PFSK-1 (cell line): ENCODE data around the gene CHM.

ENCODE experiments used
- FOXP2 ChIP-seq: optimal IDR thresholded peaks from 2 replicates; pipeline ENCODE3; 2011; ENCODE audit warnings: borderline replicate concordance, control low read depth, inconsistent platforms; ENCODE audit not compliant: insufficient read depth; ENCODE audit errors: extremely low read length, extremely low read depth
- POLR2AphosphoS5 ChIP-seq: IDR thresholded peaks from 2 replicates; pipeline ENCODE4 v1.6.1; 2012; ENCODE audit warnings: low read depth, mild to moderate bottlenecking, control low read depth, low read length, moderate library complexity
- REST ChIP-seq, 2 experiments: IDR thresholded peaks; 2 replicates each; pipeline versions ENCODE4 v1.6.1 to v1.8.0; 2011 to 2012; ENCODE audit warnings: low read depth in 2 of 2, low read length in 2 of 2, control low read depth in 1 of 2, inconsistent platforms in 1 of 2, mild to moderate bottlenecking in 1 of 2, moderate library complexity in 1 of 2; ENCODE audit not compliant: insufficient read depth in 1 of 2
- SIN3A ChIP-seq: IDR thresholded peaks from 2 replicates; pipeline ENCODE4 v1.6.1; 2012; ENCODE audit warnings: mild to moderate bottlenecking, low read length, moderate library complexity, borderline replicate concordance; ENCODE audit not compliant: insufficient read depth
- TAF1 ChIP-seq: IDR thresholded peaks from 2 replicates; pipeline ENCODE4 v1.6.1; 2012; ENCODE audit warnings: low read length, control low read depth, borderline replicate concordance; ENCODE audit not compliant: insufficient read depth

The CHM gene

GRCh38 chrX:85980286-85980685 is 67.1 kb downstream of the CHM start:
- no peak for TF ChIP-seq FOXP2
- no peak for TF ChIP-seq TAF1
- no peak for TF ChIP-seq SIN3A
- TF ChIP-seq REST (IDR thresholded peaks at IDR 0.05; ENCODE audit: insufficient read depth in 1 of 2, low read depth in 2 of 2, low read length in 2 of 2): no peak
- no peak for TF ChIP-seq POLR2AphosphoS5

- TF ChIP-seq REST (IDR thresholded peaks at IDR 0.05; ENCODE audit: insufficient read depth in 1 of 2, low read depth in 2 of 2, low read length in 2 of 2): no peak
- TF ChIP-seq FOXP2: no peak
- no peak for TF ChIP-seq TAF1
- no peak for TF ChIP-seq SIN3A
- TF ChIP-seq POLR2AphosphoS5: no peak
These were observed 70.1 kb downstream of the CHM start for GRCh38 chrX:85977218-85977617.

- TF ChIP-seq FOXP2: no peak
- no peak for TF ChIP-seq REST (IDR thresholded peaks at IDR 0.05; ENCODE audit: insufficient read depth in 1 of 2, low read depth in 2 of 2, low read length in 2 of 2)
- no peak for TF ChIP-seq SIN3A
- TF ChIP-seq TAF1: no peak
- no peak for TF ChIP-seq POLR2AphosphoS5
These were observed 82.6 kb downstream of the CHM start for GRCh38 chrX:85964744-85965143.

- TF ChIP-seq REST (IDR thresholded peaks at IDR 0.05; ENCODE audit: insufficient read depth in 1 of 2, low read depth in 2 of 2, low read length in 2 of 2) (0 out of 4 replicates have a peak, but pooled peaks of 1 of the 2 experiments have one; percentile 36), SIN3A (no peak)
These were observed 83.6 kb downstream of the CHM start for GRCh38 chrX:85963736-85964135.

GRCh38 chrX:85955510-85955909 is 91.8 kb downstream of the CHM start:
- TF ChIP-seq REST (IDR thresholded peaks at IDR 0.05; ENCODE audit: insufficient read depth in 1 of 2, low read depth in 2 of 2, low read length in 2 of 2) (no peak), POLR2AphosphoS5 (no peak), FOXP2 (no peak), SIN3A (no peak), TAF1 (no peak)
